OCI-LY1 (cell line): ENCODE measurements around the gene FAM117A.

Source experiments
- EZH2 ChIP-seq: fragments of 200-600 bp; sonication (generic), shearing (Covaris generic); IDR thresholded peaks from 2 replicates; pipeline ENCODE4 v1.8.0; 2017; ENCODE audit warnings: borderline replicate concordance, mixed run types, mild to moderate bottlenecking, antibody characterized with exemption, low read length, moderate library complexity, mixed read lengths
- TF ChIP-seq, protein P1 (sequence below): fragments of 200-600 bp; sonication (generic), shearing (Covaris generic); IDR thresholded peaks from 2 replicates; pipeline ENCODE4 v1.5.1; 2017; ENCODE audit warnings: mild to moderate bottlenecking, antibody characterized with exemption, low read length, moderate library complexity, mixed read lengths

DNA sequence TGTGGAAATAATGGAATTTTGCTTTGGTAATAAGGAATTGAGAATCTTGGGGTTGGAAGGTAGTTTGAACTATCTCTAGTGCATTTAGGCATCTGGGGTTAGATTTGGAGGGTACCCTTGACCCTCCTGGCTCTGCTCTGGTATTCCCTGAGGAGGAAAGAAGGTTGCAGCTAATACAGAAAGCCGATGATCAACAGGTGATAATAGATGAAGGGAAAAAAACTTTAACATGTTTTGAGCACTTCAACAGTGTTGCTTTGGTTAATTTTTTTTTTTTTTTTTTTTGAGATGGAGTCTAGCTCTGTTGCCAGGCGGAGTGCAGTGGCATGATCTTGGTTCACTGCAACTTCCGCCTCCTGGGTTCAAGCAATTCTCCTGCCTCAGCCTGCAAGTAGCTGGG lies 29.4 kb upstream of the FAM117A start:
- TF ChIP-seq, protein P1, sequence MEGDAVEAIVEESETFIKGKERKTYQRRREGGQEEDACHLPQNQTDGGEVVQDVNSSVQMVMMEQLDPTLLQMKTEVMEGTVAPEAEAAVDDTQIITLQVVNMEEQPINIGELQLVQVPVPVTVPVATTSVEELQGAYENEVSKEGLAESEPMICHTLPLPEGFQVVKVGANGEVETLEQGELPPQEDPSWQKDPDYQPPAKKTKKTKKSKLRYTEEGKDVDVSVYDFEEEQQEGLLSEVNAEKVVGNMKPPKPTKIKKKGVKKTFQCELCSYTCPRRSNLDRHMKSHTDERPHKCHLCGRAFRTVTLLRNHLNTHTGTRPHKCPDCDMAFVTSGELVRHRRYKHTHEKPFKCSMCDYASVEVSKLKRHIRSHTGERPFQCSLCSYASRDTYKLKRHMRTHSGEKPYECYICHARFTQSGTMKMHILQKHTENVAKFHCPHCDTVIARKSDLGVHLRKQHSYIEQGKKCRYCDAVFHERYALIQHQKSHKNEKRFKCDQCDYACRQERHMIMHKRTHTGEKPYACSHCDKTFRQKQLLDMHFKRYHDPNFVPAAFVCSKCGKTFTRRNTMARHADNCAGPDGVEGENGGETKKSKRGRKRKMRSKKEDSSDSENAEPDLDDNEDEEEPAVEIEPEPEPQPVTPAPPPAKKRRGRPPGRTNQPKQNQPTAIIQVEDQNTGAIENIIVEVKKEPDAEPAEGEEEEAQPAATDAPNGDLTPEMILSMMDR = no peak
- TF ChIP-seq EZH2 = no peak
